ENCODE data around the gene ABCA6. TPM values are rescaled to one million over a fixed set of nuclear protein-coding genes. Genes with fewer than 3 reads are reported as not detected.

ABCA6 gene
- total RNA-seq, 1 experiment from 2014 or later: 0.03 TPM

DNA sequence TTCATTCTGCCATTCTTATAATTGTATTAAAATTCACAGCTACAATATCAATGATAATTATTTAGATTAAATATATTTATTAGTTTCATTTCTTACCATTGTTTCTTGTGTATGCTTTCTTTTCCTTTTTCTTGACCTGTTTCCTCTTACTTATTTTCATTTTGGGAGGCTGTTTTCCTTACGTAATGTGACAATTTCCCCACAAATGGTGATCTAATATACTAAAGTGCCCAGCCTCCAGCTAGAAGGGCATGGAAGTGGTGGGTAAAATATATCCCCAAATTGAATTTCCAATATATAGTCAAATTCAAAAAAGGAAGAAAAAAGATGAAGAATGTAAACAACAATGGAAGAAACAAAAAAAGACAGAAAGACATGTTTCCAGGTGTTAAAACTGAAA lies 1.5 kb upstream of the ABCA6 start:
- DNase-seq (ENCODE audit: low spot score): no peak
- in situ Hi-C loops (cut with HindIII; ENCODE audit: low sequenced_read_pairs): no loop called here

DNA sequence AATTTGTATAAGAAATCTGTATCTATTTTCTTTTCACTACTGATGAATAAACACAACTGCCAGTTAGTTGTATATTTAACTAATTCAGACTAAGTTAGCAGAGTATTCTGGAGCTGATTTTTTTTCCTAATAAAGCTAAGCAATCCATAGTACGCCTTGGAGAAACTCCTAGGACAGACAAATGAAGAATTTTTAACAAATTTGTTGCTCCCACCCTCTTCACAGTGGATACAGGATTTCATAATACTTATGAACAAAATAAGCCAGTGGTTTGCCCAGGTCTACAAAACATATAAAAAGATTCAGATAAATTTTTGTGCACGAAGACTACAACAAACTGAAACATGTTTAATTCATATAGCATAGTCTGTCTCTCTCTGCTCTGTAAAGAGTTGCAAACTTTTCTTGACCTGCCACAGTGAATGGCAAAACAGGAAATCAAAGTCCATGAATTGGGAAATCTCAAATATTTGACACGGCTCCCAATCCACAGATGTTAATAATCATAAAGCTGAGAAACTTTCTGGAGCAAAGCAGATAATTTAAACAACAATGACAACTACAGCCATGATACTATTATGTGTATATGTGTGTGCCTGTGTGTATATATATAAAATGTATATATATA lies 594 bp upstream of the ABCA6 start:
- no peak for DNase-seq (ENCODE audit: low spot score)
- in situ Hi-C loops (cut with HindIII; ENCODE audit: low sequenced_read_pairs): no loop called here

GRCh38 chr17:69134112-69134511 lies 7.6 kb downstream of the ABCA6 start:
- in situ Hi-C loops (cut with HindIII; ENCODE audit: low sequenced_read_pairs): no loop called here
- DNase-seq (ENCODE audit: low spot score): no peak

GRCh38 chr17:69130627-69131296 lies 10.9 kb downstream of the ABCA6 start:
- in situ Hi-C loops (cut with HindIII; ENCODE audit: low sequenced_read_pairs): no loop called here
- no peak for DNase-seq (ENCODE audit: low spot score)

DNA sequence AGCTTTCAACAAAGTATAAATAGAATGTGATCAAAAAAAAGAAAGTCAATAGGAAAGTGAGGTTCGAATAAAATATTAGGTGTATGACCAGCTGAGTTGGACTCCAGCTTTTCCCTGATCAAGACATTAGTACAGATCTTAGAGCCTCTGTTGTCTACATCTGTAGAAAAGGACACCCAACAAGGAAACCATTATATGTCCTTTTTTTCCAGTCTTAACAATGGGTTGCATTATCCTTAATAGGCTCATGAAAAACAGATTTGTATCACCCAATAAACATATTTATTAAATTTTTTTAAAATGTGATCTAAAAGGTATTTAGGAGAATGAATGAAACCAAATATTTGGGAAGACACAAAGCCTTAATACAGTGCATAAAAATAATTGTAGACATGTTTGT lies 18.1 kb downstream of the ABCA6 start:
- no peak for DNase-seq (ENCODE audit: low spot score)
- in situ Hi-C loops (cut with HindIII; ENCODE audit: low sequenced_read_pairs): no loop called here

- in situ Hi-C loops (cut with HindIII; ENCODE audit: low sequenced_read_pairs): no loop called here
- no peak for DNase-seq (ENCODE audit: low spot score)
Observed at GRCh38 chr17:69122065-69122464, 19.6 kb downstream of the ABCA6 start.

GRCh38 chr17:69117855-69118784 lies 23.6 kb downstream of the ABCA6 start:
- no peak for DNase-seq (ENCODE audit: low spot score)
- in situ Hi-C loops (cut with HindIII; ENCODE audit: low sequenced_read_pairs): no loop called here

DNA sequence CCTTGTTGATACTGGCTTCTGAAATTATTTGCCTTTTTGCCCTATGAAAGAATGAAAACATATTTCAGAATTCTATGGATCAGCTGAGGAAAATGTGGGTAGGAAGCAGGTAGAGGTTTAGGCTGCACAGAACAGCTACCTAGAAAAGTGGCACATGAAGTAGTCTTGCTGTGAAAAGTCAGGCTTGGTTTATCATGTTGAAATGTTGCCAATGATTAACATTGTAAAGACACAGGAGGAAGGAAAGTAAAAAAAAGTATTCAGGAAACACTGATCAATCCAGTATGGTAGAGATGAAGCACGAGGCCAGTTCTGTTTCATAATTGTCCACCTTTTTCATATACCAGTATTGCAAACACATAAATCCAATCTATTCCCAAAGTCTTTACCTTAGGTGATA lies 29.9 kb downstream of the ABCA6 start:
- DNase-seq (ENCODE audit: low spot score): no peak
- in situ Hi-C loops (cut with HindIII; ENCODE audit: low sequenced_read_pairs): no loop called here

DNA sequence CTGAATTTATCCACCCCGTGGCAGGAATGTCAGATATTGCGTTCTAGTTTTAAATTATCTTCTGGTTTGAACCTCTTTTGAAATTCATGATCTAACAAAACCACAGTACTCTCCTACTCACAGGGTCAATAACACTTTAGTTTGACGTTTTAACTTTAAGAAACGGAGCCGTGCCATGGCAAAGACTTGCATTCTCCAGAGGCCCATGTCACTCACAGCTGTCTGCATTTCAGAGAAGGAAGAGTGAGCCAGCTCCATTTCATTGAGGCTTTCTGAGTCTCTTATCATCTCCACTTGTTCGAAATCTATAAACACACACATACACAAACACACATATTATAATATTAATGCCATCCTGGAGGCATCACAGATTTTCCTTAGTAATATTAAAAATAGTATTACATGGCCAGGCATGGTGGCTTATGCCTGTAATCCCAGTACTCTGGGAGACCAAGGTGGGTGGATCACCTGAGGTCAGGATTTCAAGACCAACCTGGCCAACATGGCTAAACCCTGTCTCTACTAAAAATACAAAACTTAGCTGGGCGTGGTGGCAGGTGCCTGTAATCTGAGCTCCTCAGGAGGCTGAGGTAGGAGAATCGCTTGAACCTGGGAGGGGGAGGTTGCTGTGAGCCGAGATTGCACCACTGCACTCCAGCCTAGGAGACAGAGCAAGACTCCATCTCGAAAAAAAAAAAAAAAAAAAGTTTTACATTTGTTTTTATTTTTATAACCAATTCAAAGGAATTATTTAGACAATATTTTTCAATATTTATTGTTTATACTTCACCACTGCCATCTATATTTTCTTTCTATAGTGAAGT lies 35.6 kb downstream of the ABCA6 start:
- DNase-seq (ENCODE audit: low spot score): no peak
- in situ Hi-C loops (cut with HindIII; ENCODE audit: low sequenced_read_pairs): no loop called here

DNA sequence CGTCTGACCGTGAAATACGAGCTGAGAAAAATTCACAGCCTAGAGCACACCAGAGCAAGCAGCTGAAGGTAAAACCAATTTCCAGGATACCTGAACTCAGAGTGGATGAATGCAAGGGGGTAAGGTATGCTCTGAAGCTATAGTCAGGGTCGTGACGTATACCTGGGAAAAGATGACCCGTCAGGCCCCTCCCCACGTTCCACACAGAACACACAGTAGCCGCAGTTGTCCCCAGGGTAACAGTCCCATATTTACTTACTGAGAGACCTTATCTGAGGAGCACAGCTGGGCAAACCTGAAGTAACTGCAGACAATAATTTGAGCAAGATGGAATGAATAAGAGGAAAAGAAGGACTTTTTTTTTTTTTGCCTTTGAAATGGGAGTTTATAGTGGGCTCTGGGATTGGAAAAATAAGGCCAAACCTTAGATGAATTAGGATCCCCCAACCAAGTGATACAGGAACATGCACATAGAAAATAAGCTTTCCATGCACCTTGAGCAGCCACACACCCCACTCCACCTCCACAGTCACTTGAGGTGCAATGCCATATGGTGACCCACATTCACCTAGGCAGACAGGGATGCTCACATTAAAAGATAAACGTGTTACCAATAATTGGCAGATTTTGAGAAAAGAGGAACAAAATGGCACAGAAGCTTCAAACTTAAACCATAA lies 38.0 kb downstream of the ABCA6 start:
- in situ Hi-C loops (cut with HindIII; ENCODE audit: low sequenced_read_pairs): no loop called here
- DNase-seq (ENCODE audit: low spot score): peak; percentile 8

GRCh38 chr17:69098625-69099024 lies 43.1 kb downstream of the ABCA6 start:
- DNase-seq (ENCODE audit: low spot score): no peak
- in situ Hi-C loops (cut with HindIII; ENCODE audit: low sequenced_read_pairs): no loop called here

- DNase-seq (ENCODE audit: low spot score): no peak
- in situ Hi-C loops (cut with HindIII; ENCODE audit: low sequenced_read_pairs): no loop called here
Observed at GRCh38 chr17:69096541-69096940, 45.2 kb downstream of the ABCA6 start.

DNA sequence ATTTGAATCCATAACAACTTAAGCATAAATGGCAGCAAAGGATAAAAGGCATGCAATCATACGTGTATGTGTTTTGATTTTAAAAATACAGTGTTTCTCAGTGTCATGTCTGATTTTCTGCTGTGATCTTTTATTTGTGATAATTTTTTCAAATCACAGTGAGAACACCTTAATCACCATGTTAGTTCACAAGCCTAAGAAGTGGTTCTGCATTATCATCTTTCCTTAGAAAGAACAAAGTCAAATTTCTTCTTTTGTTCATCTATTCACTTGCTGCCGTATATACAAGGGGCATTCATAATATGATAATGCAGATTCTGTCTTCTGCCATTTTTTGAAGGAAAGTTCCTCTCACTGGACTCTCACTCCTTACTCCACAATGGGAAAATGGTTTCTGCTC lies 47.7 kb downstream of the ABCA6 start:
- in situ Hi-C loops (cut with HindIII; ENCODE audit: low sequenced_read_pairs): no loop called here
- DNase-seq (ENCODE audit: low spot score): no peak

DNA sequence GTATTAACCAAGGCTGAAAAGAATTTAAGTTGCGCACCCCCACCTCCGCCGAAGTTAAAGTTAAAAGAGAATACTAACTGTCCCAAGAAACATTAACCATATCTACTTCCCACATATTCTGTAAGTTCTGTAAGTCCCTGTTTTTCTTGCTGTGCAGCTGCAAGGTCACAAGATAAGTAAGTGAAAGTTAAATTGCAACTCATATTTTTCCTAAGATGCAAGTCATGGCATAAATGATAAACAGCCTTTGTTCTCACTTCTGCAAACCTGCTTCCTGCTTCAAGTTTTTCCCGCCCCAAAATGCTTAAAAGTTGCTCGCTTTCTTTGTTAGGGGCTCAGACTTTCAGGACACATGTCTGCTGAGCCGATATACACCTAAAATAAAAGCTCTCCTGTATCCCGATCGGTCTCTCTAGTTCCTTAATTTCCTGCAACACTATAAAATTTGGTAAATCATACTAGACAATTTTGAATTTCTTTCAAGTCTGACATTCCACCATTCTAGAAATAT lies 48.4 kb downstream of the ABCA6 start:
- DNase-seq (ENCODE audit: low spot score): no peak
- in situ Hi-C loops (cut with HindIII; ENCODE audit: low sequenced_read_pairs): no loop called here

GRCh38 chr17:69090365-69090764 lies 51.3 kb downstream of the ABCA6 start:
- no peak for DNase-seq (ENCODE audit: low spot score)
- in situ Hi-C loops (cut with HindIII; ENCODE audit: low sequenced_read_pairs): no loop called here

DNA sequence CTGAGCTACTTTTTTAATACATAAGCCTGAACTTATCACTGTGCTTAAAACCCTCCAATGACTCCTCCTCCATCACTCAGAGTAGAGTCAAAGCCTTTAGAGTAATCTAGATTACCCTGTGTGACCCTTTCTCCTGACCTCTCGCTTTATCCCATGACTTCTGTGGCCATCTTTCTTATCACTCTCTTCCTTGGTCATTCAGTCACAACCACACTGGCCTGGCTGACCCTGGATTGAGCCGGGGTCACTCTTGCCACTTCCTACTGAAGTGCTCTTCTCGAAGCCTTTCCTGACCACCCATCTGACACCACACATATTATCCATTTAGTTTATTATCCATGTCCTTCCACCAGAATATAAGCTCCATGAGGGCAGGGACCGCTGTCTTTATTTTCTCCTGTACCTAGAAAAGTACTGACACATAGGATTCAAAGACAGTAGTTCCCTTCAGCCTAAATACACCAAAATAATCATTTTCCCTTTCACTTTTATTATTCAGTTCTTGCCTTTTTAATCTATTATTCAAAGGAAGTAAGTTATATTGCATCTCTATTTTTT lies 53.0 kb downstream of the ABCA6 start:
- DNase-seq (ENCODE audit: low spot score): no peak
- in situ Hi-C loops (cut with HindIII; ENCODE audit: low sequenced_read_pairs): no loop called here

GRCh38 chr17:69086641-69087040 lies 55.1 kb downstream of the ABCA6 start:
- in situ Hi-C loops (cut with HindIII; ENCODE audit: low sequenced_read_pairs): no loop called here
- no peak for DNase-seq (ENCODE audit: low spot score)

DNA sequence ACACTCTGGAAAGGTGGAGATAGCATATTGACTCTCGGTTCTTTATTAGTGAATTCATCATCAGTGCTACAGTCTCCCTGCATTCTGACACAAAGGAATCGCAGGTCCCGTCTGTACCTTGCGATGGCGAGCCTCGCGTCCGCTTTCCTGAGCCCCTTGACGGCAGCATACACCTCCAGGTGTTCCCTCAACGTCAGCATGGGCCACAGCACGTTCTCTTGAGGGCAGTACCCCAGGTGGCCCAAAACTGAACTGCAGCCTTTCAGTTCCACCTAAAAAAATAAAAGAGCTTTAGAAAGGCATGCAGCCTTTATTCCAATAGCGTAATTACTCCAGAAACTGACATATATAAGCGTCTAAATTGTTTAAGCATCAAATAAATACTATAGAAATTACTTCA lies 56.8 kb downstream of the ABCA6 start:
- no peak for DNase-seq (ENCODE audit: low spot score)
- in situ Hi-C loops (cut with HindIII; ENCODE audit: low sequenced_read_pairs): no loop called here
